ENCODE data around the gene TLCD2.

TLCD2 gene, protein sequence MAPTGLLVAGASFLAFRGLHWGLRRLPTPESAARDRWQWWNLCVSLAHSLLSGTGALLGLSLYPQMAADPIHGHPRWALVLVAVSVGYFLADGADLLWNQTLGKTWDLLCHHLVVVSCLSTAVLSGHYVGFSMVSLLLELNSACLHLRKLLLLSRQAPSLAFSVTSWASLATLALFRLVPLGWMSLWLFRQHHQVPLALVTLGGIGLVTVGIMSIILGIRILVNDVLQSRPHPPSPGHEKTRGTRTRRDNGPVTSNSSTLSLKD

DNA sequence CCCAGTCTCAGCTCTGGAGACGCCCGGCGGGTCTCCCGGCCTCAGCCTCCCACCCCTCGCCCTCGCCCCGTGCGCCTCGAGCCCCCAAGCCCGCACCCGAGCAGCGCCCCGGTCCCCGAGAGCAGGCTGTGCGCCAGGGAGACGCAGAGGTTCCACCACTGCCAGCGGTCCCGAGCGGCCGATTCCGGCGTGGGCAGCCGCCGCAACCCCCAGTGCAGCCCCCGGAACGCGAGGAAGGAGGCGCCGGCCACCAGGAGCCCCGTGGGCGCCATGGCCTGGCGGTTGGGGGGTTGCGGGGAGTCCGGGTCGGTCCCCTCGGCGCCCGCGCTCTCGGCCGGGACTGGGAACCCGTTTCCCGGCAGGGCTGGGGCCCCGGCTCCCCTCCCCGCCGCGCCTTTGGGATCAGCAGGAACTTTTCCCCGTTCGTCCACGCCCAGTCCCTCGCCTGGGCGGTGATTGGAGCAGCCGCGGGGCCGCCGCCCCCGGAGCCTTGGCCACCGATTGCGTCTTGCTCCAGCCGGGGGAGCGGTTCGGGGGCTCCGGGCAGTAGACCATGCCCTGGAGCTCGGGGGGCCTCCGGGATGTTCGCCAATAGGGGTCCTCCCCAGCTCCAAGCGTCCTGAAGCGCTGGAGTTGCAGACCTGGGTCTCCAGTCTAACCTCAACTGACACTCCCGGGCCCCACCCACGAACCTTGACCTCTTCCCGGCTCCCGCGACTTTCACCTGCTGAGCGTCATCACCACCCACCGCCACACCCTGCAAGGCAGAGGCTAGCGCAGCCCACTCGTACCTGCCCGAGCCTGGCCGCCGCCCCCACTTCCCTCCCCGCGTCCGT, at the start of gene TLCD2:
TLCD2 (minus strand) TSS at position 407 of the 836 bp plus-strand sequence; CDS start at position 272, 135 bp downstream.
- Mint-ChIP-seq H3K27ac (no peak within 1 kb of the TSS), H3K4me3 (peak within 1 kb of the TSS; percentile 37), H3K36me3 (ENCODE audit: low read depth) (peaks cover 8% of the 10 kb centered on the region), H3K9me3 (no peaks in the 10 kb centered on the region), H3K27me3 (peaks cover 41% of the 10 kb centered on the region), H3K4me1 (ENCODE audit: low read depth) (peaks cover 27% of the 10 kb centered on the region)

DNA sequence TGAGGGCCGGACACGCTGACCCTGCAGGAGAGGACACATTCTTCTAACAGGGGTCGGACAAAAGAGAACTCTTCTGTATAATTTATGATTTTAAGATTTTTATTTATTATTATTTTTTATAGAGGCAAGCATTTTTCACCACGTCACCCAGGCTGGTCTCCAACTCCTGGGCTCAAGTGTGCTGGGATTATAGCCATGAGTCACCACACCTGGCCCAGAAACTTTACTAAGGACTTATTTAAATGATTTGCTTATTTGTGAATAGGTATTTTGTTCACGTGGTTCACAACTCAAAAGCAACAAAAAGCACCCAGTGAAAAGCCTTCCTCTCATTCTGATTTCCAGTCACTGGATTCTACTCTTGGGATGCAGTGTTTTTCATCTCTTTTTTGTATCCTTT, 49.4 kb upstream of the TLCD2 start:
- no peaks in the 10 kb centered on the region for H3K9me3 Mint-ChIP-seq
- peaks cover 23% of the 10 kb centered on the region for H3K4me1 Mint-ChIP-seq (ENCODE audit: low read depth)
- H3K4me3 Mint-ChIP-seq, result no peak overlapping the region
- H3K36me3 Mint-ChIP-seq (ENCODE audit: low read depth), result no peaks in the 10 kb centered on the region
- H3K27ac Mint-ChIP-seq, result no peak overlapping the region
- H3K27me3 Mint-ChIP-seq, result no peaks in the 10 kb centered on the region

DNA sequence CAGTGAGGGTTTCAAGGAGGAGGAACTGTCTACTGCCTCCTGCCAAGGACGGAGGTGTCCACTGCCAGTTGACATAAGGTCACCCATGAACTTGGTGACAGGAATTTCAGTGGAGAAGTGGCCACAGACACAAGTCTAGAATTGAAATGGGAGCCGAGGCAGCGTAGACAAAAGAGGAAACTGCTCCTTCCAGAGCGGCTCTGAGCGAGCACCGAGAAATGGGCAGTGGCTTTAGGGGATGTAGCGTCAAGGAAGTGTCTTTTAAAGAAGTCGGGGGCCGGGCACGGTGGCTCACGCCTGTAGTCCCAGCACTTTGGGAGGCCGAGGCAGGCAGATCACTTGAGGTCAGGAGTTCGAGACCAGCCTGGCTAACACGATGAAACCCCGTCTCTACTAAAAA, 48.6 kb upstream of the TLCD2 start:
- Mint-ChIP-seq H3K27me3 (no peaks in the 10 kb centered on the region), H3K36me3 (ENCODE audit: low read depth) (no peaks in the 10 kb centered on the region), H3K9me3 (no peaks in the 10 kb centered on the region), H3K27ac (no peak overlapping the region), H3K4me3 (no peak overlapping the region), H3K4me1 (ENCODE audit: low read depth) (peaks cover 16% of the 10 kb centered on the region)

DNA sequence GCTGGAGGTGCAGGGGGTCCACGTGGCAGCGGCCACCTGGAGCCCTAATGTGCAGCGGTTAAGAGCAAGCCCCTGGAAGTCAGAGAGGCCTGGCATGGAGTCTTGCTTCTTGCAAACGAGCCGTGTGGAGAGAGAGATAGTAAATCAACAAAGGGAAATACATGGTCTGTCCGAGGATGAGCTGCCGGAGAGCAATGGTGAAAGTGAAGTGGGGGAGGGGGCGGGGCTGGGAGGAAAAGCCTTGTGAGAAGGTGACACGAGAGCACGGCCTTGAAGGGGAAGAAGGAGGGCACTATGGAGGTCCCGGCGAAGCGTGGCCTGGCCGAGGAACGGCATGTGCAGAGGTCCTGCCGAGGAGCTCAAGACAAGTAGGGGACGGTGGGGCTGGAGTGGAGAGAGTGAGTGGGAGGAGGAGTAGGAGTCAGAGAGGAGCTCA, 45.7 kb upstream of the TLCD2 start:
- Mint-ChIP-seq H3K27ac (no peak overlapping the region), H3K4me1 (ENCODE audit: low read depth) (no peaks in the 10 kb centered on the region)

DNA sequence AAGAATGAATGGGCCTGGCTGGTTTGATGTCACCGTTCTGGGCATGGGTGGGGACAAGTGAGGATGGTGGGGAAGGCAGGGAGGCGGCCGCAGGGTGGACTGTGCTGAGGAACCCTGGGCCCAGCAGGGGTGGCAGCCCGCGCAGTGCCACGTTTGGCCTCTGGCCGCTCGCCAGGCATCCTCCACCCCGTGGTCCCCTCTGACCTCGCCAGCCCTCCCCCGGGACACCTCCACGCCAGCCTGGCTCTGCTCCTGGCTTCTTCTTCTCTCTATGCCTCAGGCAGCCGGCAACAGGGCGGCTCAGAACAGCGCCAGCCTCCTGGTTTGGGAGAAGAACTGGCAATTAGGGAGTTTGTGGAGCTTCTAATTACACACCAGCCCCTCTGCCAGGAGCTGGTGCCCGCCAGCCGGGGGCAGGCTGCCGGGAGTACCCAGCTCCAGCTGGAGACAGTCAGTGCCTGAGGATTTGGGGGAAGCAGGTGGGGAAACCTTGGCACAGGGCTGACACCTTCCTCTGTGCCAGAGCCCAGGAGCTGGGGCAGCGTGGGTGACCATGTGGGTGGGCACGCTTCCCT, 45.2 kb upstream of the TLCD2 start:
- Mint-ChIP-seq H3K27me3 (no peaks in the 10 kb centered on the region), H3K27ac (no peak overlapping the region), H3K4me1 (ENCODE audit: low read depth) (no peaks in the 10 kb centered on the region), H3K36me3 (ENCODE audit: low read depth) (no peaks in the 10 kb centered on the region), H3K9me3 (no peaks in the 10 kb centered on the region), H3K4me3 (no peak overlapping the region)

More for the DNA sequence above, 45.7 kb upstream of the TLCD2 start:
- no peaks in the 10 kb centered on the region for H3K9me3 Mint-ChIP-seq
- no peak overlapping the region for H3K4me3 Mint-ChIP-seq
- no peaks in the 10 kb centered on the region for H3K36me3 Mint-ChIP-seq (ENCODE audit: low read depth)
- no peaks in the 10 kb centered on the region for H3K27me3 Mint-ChIP-seq

DNA sequence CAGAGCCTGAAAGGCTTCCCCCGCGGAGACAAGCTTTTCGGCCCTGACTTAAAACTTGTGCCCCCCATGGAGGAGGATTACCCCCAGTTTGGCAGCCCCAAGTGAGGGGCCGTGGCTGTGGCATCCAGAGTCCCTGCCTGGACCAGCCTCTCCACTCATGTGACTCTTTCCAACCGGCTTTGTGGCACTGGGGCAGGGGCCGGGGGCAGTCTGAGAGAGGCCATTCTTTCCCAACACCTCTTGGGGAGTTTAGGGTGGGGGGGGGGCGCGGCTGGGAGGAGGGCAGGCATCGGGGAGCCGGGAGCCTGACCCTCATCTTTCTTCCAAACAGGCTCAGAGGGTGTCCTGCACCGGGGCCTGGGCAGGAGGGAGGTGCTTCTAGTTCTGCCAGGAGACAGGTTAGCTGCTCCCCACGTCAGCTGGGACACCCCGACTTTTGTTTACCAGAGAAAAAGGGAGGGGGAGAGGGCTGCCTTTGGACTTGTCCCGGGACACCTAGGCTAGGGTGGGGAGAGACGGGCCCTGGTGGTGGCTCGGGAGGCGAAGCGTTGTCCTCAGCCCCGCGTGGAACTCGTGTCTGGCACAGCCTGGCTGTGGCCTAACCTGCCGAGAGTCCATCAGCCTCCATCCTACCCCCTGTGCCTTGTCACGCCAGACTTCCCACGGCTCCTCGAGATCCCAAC, 44.4 kb upstream of the TLCD2 start:
- Mint-ChIP-seq H3K27ac (no peak overlapping the region), H3K36me3 (ENCODE audit: low read depth) (no peaks in the 10 kb centered on the region), H3K27me3 (no peaks in the 10 kb centered on the region), H3K4me1 (ENCODE audit: low read depth) (no peaks in the 10 kb centered on the region), H3K4me3 (no peak overlapping the region), H3K9me3 (no peaks in the 10 kb centered on the region)

DNA sequence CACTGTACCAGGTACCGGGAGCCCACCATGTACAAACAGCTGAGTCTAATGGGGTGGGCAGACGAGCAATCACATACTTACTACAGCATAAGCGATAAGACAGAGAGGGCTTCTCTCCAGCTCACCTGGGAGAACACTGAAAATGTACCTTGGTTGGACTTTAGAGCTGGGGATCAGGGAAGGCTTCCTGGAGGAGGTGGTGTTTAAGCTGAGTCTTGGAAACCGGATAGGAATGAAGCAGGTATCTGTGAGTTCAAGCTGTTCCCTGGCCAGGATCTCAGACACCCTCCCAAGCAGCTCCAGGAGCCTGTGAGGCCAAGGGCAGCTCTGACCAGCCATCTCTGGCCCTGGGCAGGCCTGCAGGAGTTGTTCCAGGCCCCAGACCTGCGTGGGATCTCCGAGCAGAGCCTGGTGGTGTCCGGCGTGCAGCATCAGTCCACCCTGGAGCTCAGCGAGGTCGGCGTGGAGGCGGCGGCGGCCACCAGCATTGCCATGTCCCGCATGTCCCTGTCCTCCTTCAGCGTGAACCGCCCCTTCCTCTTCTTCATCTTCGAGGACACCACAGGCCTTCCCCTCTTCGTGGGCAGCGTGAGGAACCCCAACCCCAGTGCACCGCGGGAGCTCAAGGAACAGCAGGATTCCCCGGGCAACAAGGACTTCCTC, 43.7 kb upstream of the TLCD2 start:
- no peak overlapping the region for H3K4me3 Mint-ChIP-seq
- H3K27me3 Mint-ChIP-seq, result no peaks in the 10 kb centered on the region
- no peaks in the 10 kb centered on the region for H3K4me1 Mint-ChIP-seq (ENCODE audit: low read depth)
- H3K36me3 Mint-ChIP-seq (ENCODE audit: low read depth), result no peaks in the 10 kb centered on the region
- no peak overlapping the region for H3K27ac Mint-ChIP-seq
- H3K9me3 Mint-ChIP-seq, result no peaks in the 10 kb centered on the region

DNA sequence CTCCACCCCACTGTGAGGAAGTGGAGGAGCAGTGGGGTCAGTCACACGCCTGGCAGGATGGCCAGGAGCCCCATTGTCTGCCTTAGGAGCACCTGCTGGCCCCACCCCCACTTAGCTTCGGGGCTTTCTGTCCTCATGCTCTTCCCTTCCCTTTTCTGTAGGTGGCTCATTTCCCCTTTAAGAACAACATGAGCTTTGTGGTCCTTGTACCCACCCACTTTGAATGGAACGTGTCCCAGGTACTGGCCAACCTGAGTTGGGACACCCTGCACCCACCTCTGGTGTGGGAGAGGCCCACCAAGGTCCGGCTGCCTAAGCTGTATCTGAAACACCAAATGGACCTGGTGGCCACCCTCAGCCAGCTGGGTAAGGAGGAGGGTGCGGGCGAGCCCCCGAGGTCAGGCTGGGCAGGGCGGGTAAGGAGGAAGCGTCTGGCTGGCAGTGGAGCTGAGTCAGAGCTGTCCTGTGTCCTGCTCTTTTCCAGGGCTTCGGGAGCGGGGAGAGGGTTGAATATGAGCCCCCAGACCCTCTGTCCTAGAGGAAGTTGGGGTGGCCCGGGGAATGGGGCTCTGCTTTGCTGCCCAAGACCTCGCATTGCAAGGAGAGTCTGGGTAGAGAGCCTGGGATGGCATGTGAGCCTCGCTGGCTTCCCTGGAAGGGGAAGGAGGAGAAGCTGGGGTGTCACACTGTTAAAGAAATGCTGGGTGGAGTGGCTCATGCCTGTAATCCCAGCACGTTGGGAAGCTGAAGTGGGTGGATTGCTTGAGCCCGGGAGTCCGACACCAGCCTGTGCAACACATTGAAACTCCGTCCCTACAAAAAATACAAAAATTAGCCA, 42.5 kb upstream of the TLCD2 start:
- H3K27me3 Mint-ChIP-seq, result no peaks in the 10 kb centered on the region
- no peaks in the 10 kb centered on the region for H3K9me3 Mint-ChIP-seq
- H3K4me1 Mint-ChIP-seq (ENCODE audit: low read depth), result no peaks in the 10 kb centered on the region
- H3K27ac Mint-ChIP-seq, result no peak overlapping the region
- H3K4me3 Mint-ChIP-seq, result no peak overlapping the region
- H3K36me3 Mint-ChIP-seq (ENCODE audit: low read depth), result no peaks in the 10 kb centered on the region

DNA sequence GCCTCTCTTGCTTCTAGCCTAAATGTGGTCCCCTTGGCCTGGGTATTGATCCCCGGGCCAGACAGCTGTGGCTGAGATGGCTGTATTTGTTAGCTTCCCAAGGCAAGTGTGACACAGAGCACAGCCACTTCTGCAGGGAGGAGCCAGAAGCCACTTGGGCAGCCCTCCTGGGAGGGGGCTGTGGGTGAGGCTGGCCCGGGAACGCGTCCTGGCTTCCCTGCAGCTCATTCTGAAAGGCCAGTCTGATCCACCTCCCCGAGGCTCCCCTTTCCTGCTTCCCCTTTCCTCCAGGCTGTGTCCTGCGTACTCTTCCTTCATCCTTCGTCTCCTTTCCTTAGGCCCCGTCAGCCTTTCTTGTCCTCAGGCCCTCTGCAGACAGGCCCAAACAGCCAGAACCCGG, 40.5 kb upstream of the TLCD2 start:
- H3K9me3 Mint-ChIP-seq, result no peaks in the 10 kb centered on the region
- no peak overlapping the region for H3K4me3 Mint-ChIP-seq
- no peaks in the 10 kb centered on the region for H3K4me1 Mint-ChIP-seq (ENCODE audit: low read depth)
- no peaks in the 10 kb centered on the region for H3K36me3 Mint-ChIP-seq (ENCODE audit: low read depth)
- H3K27me3 Mint-ChIP-seq, result no peaks in the 10 kb centered on the region
- no peak overlapping the region for H3K27ac Mint-ChIP-seq

DNA sequence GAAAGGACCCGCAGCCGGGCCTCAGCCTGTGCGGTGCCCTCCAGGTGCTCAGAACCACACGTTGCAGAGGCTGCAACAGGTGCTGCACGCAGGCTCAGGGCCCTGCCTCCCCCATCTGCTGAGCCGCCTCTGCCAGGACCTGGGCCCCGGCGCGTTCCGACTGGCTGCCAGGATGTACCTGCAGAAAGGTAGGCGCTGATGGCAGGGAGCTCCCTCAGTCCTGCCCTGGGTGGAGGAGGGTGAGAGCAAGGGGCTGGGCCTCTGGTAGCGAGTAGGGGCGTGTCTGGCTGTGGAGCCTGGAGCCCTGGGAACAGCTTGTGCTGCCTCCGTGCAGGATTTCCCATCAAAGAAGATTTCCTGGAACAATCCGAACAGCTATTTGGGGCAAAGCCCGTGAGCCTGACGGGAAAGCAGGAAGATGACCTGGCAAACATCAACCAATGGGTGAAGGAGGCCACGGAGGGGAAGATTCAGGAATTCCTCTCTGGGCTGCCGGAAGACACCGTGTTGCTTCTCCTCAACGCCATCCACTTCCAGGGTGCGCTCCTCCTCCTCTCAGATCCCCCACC, 36.9 kb upstream of the TLCD2 start:
- no peak overlapping the region for H3K4me3 Mint-ChIP-seq
- no peaks in the 10 kb centered on the region for H3K27me3 Mint-ChIP-seq
- H3K9me3 Mint-ChIP-seq, result no peaks in the 10 kb centered on the region
- H3K36me3 Mint-ChIP-seq (ENCODE audit: low read depth), result no peaks in the 10 kb centered on the region
- H3K4me1 Mint-ChIP-seq (ENCODE audit: low read depth), result no peaks in the 10 kb centered on the region
- H3K27ac Mint-ChIP-seq, result no peak overlapping the region

DNA sequence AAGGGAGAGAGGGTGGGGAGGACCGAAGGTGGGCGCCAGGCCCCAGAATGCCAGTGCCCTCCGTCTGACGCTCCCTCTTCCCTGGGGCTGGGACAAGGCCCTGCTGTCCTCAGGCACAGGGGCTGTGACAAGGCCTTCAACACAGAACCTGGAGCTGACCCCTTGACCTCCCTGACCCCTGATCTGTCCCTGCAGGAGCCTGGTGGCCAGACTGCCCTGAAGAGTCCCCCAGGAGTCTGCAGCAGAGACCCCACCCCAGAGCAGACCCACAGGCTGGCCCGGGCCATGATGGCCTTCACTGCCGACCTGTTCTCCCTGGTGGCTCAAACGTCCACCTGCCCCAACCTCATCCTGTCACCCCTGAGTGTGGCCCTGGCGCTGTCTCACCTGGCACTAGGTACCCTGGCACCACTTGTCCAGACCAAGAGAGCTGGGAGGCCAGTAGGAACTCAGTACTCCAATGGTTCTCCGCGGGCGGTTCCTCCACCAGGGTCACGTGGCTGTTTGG, 35.4 kb upstream of the TLCD2 start:
- H3K4me1 Mint-ChIP-seq (ENCODE audit: low read depth), result no peaks in the 10 kb centered on the region
- H3K27ac Mint-ChIP-seq, result no peak overlapping the region
- H3K4me3 Mint-ChIP-seq, result no peak overlapping the region
- no peaks in the 10 kb centered on the region for H3K36me3 Mint-ChIP-seq (ENCODE audit: low read depth)
- no peaks in the 10 kb centered on the region for H3K27me3 Mint-ChIP-seq
- H3K9me3 Mint-ChIP-seq, result no peaks in the 10 kb centered on the region

DNA sequence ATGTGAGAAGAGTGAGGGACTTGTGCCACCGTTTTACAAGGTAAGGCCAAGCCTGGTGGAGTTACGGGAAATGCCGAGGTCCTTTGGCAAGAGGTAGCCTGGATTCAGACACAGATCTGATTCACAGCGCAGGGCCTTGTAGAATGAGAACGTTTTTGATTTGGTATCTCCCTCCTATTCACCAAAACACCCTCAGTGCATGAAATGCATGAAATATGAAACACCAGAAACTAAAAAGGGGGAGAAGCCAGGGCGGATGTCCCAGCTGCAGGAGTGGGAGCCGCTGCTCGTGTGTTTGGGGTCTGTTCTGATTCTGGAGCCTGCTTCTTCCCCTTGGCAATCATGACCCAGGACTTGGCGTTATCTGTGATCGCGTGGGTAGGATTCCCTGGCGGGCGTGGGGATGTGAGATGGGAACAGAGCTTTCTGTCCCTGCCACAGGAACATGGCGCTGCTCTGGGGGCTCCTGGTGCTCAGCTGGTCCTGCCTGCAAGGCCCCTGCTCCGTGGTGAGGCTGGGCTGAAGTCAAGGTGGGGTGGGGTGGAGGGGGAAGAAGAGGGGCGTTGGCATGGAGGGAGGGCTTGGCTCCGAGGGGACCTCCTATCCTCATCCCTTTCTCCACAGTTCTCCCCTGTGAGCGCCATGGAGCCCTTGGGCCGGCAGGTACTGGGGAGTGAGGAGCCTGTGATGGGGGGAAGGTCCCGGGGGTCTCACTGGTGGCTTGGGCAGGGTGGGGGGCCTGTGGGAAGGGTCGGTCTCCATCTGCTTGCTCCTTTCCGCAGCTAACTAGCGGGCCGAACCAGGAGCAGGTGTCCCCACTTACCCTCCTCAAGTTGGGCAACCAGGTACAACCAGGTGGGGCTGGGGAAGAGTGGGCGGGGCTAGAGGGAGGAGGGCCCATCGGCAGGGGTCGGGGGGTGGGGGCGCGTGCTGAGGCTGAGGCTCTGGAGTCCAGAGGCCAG, 34.7 kb upstream of the TLCD2 start:
- no peaks in the 10 kb centered on the region for H3K4me1 Mint-ChIP-seq (ENCODE audit: low read depth)
- H3K27ac Mint-ChIP-seq, result no peak overlapping the region
- H3K36me3 Mint-ChIP-seq (ENCODE audit: low read depth), result no peaks in the 10 kb centered on the region
- no peaks in the 10 kb centered on the region for H3K27me3 Mint-ChIP-seq
- no peaks in the 10 kb centered on the region for H3K9me3 Mint-ChIP-seq
- no peak overlapping the region for H3K4me3 Mint-ChIP-seq

DNA sequence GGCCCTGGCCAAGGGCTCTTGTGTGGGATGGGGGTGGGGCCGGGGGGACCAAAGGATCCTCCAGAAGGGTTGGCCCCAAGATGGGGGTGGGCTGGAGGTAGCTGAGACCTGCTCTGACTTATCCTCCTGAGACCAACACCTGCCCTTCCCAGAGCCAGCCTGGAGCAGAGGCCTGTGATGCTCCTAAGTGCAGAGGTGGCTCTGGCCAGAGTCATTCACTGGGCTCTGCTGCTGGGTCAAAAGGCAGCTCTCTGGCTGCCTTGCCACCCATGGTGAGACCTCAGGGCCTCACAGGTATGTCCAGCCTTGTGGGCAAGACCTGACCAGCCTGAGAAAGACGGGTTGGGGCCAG, 32.9 kb upstream of the TLCD2 start:
- Mint-ChIP-seq H3K36me3 (ENCODE audit: low read depth) (no peaks in the 10 kb centered on the region), H3K9me3 (no peaks in the 10 kb centered on the region), H3K4me1 (ENCODE audit: low read depth) (no peaks in the 10 kb centered on the region), H3K27me3 (no peaks in the 10 kb centered on the region), H3K27ac (no peak overlapping the region), H3K4me3 (no peak overlapping the region)
